ENCODE results near the gene CLSTN3. TPM values are rescaled to one million over a fixed set of nuclear protein-coding genes. Genes with fewer than 3 reads are reported as not detected.

Gene CLSTN3
- total and polyA plus RNA-seq, 2 donors (not counting 3 experiments of a cell fraction or from before 2014, with no cell fraction given), result 27.8 to 45.9 TPM

- ChIA-PET CTCF (no interaction called here), POLR2A (no interaction called here)
- FAIRE-seq, result no peak
- Histone ChIP-seq H3K9ac (replicated peaks; ENCODE audit: extremely low read depth, insufficient read depth, low read length) (no peak overlapping the region), H3K27ac (ENCODE audit: insufficient read depth, low read depth, low read length) (no peak overlapping the region), H3K4me1 (ENCODE audit: control insufficient read depth, extremely low read depth, insufficient read depth, low read length) (no peaks in the 10 kb centered on the region), H3K9me1 (replicated peaks; ENCODE audit: control insufficient read depth, extremely low read depth, insufficient read depth, low read length) (no peaks in the 10 kb centered on the region), H4K20me1 (replicated peaks; ENCODE audit: control insufficient read depth, extremely low read depth, insufficient read depth, low read length) (no peaks in the 10 kb centered on the region), H3K27me3 (ENCODE audit: control insufficient read depth in 2 of 2, insufficient read depth in 2 of 2, low read length in 2 of 2) (peaks cover 0 to 4% of the 10 kb centered on the region in 2 experiments), H3K36me3 (ENCODE audit: control insufficient read depth in 2 of 2, extremely low read depth in 1 of 2, insufficient read depth in 2 of 2, low read length in 2 of 2) (no peaks in the 10 kb centered on the region), H2AFZ (ENCODE audit: low read depth, low read length) (no peak overlapping the region), H3K9me3 (replicated peaks; ENCODE audit: control insufficient read depth, insufficient read depth, low read length) (no peaks in the 10 kb centered on the region), H3K4me3 (replicated peaks in 1 of 3; ENCODE audit: insufficient read depth in 1 of 3, low read depth in 1 of 3, low read length in 3 of 3) (no peak overlapping the region), H3K4me2 (ENCODE audit: insufficient read depth, low read length) (no peak overlapping the region), H3K79me2 (ENCODE audit: control insufficient read depth, insufficient read depth, low read length) (no peaks in the 10 kb centered on the region)
- dilution Hi-C loops (cut with MboI; ENCODE audit: extremely low pct_ligation_motif_present, low sequenced_read_pairs), result no loop called here
- DNase-seq (ENCODE audit: low read depth, low spot score), result no peak
- no TSS peak for BruUV-seq (replicated peaks)
- intact Hi-C loops (cut with micrococcal nuclease), result no loop called here
- no peak for TF ChIP-seq MAX (IDR thresholded peaks at IDR 0.05; ENCODE audit: insufficient read depth, insufficient read length)
Measured at GRCh38 chr12:7081037-7081436, 49.1 kb upstream of the CLSTN3 start.

GRCh38 chr12:7083125-7083524 lies 47.0 kb upstream of the CLSTN3 start:
- H3K79me2 ChIP-seq (ENCODE audit: control insufficient read depth, insufficient read depth, low read length), result no peaks in the 10 kb centered on the region
- DNase-seq (ENCODE audit: low read depth, low spot score) (no peak), FAIRE-seq (no peak)
- dilution Hi-C loops (cut with MboI; ENCODE audit: extremely low pct_ligation_motif_present, low sequenced_read_pairs) (no loop called here), intact Hi-C loops (cut with micrococcal nuclease) (no loop called here)
- POLR2A ChIA-PET, result no interaction called here
- H3K9me1 ChIP-seq (replicated peaks; ENCODE audit: control insufficient read depth, extremely low read depth, insufficient read depth, low read length), result no peaks in the 10 kb centered on the region
- H3K4me3 ChIP-seq (replicated peaks in 1 of 3; ENCODE audit: insufficient read depth in 1 of 3, low read depth in 1 of 3, low read length in 3 of 3), result no peak overlapping the region
- TF ChIP-seq CTCF (IDR thresholded peaks at IDR 0.05; ENCODE audit: extremely low read depth in 1 of 2, insufficient read depth in 1 of 2, low read depth in 1 of 2, low read length in 2 of 2), result no peak
- TF ChIP-seq POLR2AphosphoS5 (IDR thresholded peaks at IDR 0.05; ENCODE audit: insufficient read depth, low read depth, low read length), result no peak
- no peak for TF ChIP-seq FOS (IDR thresholded peaks at IDR 0.05; ENCODE audit: borderline replicate concordance, insufficient read depth, low read length)
- no peak for TF ChIP-seq MYC (IDR thresholded peaks at IDR 0.05; ENCODE audit: low read depth, low read length)
- no peak for TF ChIP-seq MAX (IDR thresholded peaks at IDR 0.05; ENCODE audit: insufficient read depth, insufficient read length)
- no peak for TF ChIP-seq JUN (IDR thresholded peaks at IDR 0.05; ENCODE audit: borderline replicate concordance, insufficient read depth, insufficient read length, low read depth)
- CTCF ChIA-PET, result no interaction called here
- no peak overlapping the region for H3K4me2 ChIP-seq (ENCODE audit: insufficient read depth, low read length)
- H3K36me3 ChIP-seq (ENCODE audit: control insufficient read depth in 2 of 2, extremely low read depth in 1 of 2, insufficient read depth in 2 of 2, low read length in 2 of 2), result no peaks in the 10 kb centered on the region
- H2AFZ ChIP-seq (ENCODE audit: low read depth, low read length), result no peak overlapping the region
- BruUV-seq (replicated peaks), result no TSS peak
- peaks cover 0 to 3% of the 10 kb centered on the region in 2 experiments for H3K27me3 ChIP-seq (ENCODE audit: control insufficient read depth in 2 of 2, insufficient read depth in 2 of 2, low read length in 2 of 2)
- H4K20me1 ChIP-seq (replicated peaks; ENCODE audit: control insufficient read depth, extremely low read depth, insufficient read depth, low read length), result no peaks in the 10 kb centered on the region
- no peaks in the 10 kb centered on the region for H3K9me3 ChIP-seq (replicated peaks; ENCODE audit: control insufficient read depth, insufficient read depth, low read length)
- no peak overlapping the region for H3K9ac ChIP-seq (replicated peaks; ENCODE audit: extremely low read depth, insufficient read depth, low read length)
- no peaks in the 10 kb centered on the region for H3K4me1 ChIP-seq (ENCODE audit: control insufficient read depth, extremely low read depth, insufficient read depth, low read length)
- H3K27ac ChIP-seq (ENCODE audit: insufficient read depth, low read depth, low read length), result no peak overlapping the region

All from endothelial cell of umbilical vein (primary cell).